ENCODE results near the gene TIMM50.

DNA sequence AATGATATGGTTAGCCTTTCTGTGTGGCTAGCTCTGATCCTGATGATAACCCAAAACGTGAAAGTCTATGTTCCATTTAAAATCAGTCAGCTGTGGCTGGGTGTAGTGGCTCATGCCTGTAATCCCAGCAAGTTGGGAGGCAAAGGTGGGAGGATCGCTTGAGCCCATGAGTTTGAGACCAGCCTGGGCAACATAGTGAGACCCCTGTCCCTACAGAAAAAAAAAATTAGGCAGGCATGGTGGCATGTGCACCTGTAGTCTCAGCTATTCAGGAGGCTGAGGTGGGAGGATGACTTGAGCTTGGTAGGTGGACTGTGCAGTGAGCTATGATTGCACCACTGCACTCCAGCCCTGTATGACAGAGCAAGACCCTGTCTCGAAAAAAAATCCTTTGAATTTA is 53.2 kb downstream of the TIMM50 start:
- TF ChIP-seq POLR2AphosphoS5 (IDR thresholded peaks at IDR 0.05; ENCODE audit: low read depth, low read length) (no peak), SIN3A (IDR thresholded peaks at IDR 0.05; ENCODE audit: borderline replicate concordance, insufficient read depth, low read length) (no peak)
- TF ChIP-seq, protein P1, sequence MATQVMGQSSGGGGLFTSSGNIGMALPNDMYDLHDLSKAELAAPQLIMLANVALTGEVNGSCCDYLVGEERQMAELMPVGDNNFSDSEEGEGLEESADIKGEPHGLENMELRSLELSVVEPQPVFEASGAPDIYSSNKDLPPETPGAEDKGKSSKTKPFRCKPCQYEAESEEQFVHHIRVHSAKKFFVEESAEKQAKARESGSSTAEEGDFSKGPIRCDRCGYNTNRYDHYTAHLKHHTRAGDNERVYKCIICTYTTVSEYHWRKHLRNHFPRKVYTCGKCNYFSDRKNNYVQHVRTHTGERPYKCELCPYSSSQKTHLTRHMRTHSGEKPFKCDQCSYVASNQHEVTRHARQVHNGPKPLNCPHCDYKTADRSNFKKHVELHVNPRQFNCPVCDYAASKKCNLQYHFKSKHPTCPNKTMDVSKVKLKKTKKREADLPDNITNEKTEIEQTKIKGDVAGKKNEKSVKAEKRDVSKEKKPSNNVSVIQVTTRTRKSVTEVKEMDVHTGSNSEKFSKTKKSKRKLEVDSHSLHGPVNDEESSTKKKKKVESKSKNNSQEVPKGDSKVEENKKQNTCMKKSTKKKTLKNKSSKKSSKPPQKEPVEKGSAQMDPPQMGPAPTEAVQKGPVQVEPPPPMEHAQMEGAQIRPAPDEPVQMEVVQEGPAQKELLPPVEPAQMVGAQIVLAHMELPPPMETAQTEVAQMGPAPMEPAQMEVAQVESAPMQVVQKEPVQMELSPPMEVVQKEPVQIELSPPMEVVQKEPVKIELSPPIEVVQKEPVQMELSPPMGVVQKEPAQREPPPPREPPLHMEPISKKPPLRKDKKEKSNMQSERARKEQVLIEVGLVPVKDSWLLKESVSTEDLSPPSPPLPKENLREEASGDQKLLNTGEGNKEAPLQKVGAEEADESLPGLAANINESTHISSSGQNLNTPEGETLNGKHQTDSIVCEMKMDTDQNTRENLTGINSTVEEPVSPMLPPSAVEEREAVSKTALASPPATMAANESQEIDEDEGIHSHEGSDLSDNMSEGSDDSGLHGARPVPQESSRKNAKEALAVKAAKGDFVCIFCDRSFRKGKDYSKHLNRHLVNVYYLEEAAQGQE (IDR thresholded peaks at IDR 0.05; ENCODE audit: insufficient read depth in 1 of 2, low read depth in 2 of 2, low read length in 2 of 2): no peak
